ENCODE data around the gene RBM5. TPM values are rescaled to one million over a fixed set of nuclear protein-coding genes. Genes with fewer than 3 reads are reported as not detected.

RBM5 gene
- total RNA-seq, 1 experiment from 2014 or later: 89.1 TPM

- CTCF ChIA-PET: interaction anchor here (1.1 to 2.9 kb wide), 6 partner anchors 9 to 140 kb away, joined by 3 to 13 read pairs (median 4); partner anchors contain the start of gene GNAT1
- BruUV-seq (replicated peaks): TSS peak; percentile 8
- peaks cover 35 to 40% of the 10 kb centered on the region in 2 experiments for H3K36me3 ChIP-seq (ENCODE audit: control insufficient read depth in 1 of 2, insufficient read depth in 2 of 2, low read length in 2 of 2)
These were observed 31.8 kb downstream of the RBM5 start for GRCh38 chr3:50120364-50121071.

GRCh38 chr3:50121072-50122032 lies 32.6 kb downstream of the RBM5 start:
- RAD21 ChIA-PET (ENCODE audit: low non-redundant PET in 1 of 2, low total read pairs in 2 of 2, uncharacterized antibody in 2 of 2, unreplicated experiment in 2 of 2): no interaction called here
- Histone ChIP-seq H4K20me1 (ENCODE audit: insufficient read depth) (no peaks in the 10 kb centered on the region), H3K9ac (ENCODE audit: low read length) (no peak overlapping the region), H3K9me3 (ENCODE audit: control insufficient read depth in 1 of 2, insufficient read depth in 1 of 2, low read depth in 1 of 2, low read length in 2 of 2) (no peaks in the 10 kb centered on the region), H2AFZ (ENCODE audit: low read depth, low read length, poor library complexity, severe bottlenecking) (no peak overlapping the region), H3K79me2 (ENCODE audit: insufficient read depth, low read length) (no peaks in the 10 kb centered on the region), H3K9me2 (ENCODE audit: insufficient read depth) (no peaks in the 10 kb centered on the region), H3K4me3 (replicated peaks in 1 of 2; ENCODE audit: low read depth in 1 of 2, low read length in 2 of 2) (no peak overlapping the region), H3K27ac (ENCODE audit: low read depth, low read length) (no peak overlapping the region), H3K4me2 (ENCODE audit: low read length) (no peak overlapping the region), H3K27me3 (ENCODE audit: insufficient read depth, low read length) (no peaks in the 10 kb centered on the region), H3K4me1 (ENCODE audit: control insufficient read depth in 1 of 2, insufficient read depth in 2 of 2, low read length in 2 of 2) (no peaks in the 10 kb centered on the region), H3K36me3 (ENCODE audit: control insufficient read depth in 1 of 2, insufficient read depth in 2 of 2, low read length in 2 of 2) (peaks cover 30 to 31% of the 10 kb centered on the region in 2 experiments)
- TF ChIP-seq, protein P1, sequence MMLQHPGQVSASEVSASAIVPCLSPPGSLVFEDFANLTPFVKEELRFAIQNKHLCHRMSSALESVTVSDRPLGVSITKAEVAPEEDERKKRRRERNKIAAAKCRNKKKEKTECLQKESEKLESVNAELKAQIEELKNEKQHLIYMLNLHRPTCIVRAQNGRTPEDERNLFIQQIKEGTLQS (IDR thresholded peaks at IDR 0.05): no peak
- TF ChIP-seq POLR2AphosphoS5 (IDR thresholded peaks at IDR 0.05; ENCODE audit: low read depth, low read length) (no peak; the same call in 1 of the 2 replicates), RAD21 (IDR thresholded peaks at IDR 0.05; ENCODE audit: low read depth) (peak; percentile 91), ELF1 (IDR thresholded peaks at IDR 0.05; ENCODE audit: borderline replicate concordance, low read depth) (no peak), SP1 (IDR thresholded peaks at IDR 0.05; ENCODE audit: low read depth) (no peak), EGR1 (IDR thresholded peaks at IDR 0.05; ENCODE audit: low read depth) (no peak), CTCF (IDR thresholded peaks at IDR 0.05 in 2 of 3, conservative IDR thresholded peaks at IDR 0.05 in 1 of 3; ENCODE audit: borderline replicate concordance in 1 of 3, insufficient read depth in 1 of 3, low read depth in 2 of 3, low read length in 2 of 3) (peak; percentile 81 to 84 (median 82))
- CTCF ChIA-PET: interaction anchor here (1.2 to 2.9 kb wide), 3 partner anchors 68 to 105 kb away, joined by 4 to 13 read pairs (median 4); partner anchors contain the start of gene GNAT1
- peak; percentile 94 for ATAC-seq
- no TSS peak for BruUV-seq (replicated peaks)
- intact Hi-C loops (cut with micrococcal nuclease): loop anchor here (1.0 to 5.0 kb wide), 3 partner anchors 68 to 151 kb away; no protein-coding TSS in a partner anchor
- peak; percentile 56 for DNase-seq (ENCODE audit: low read depth, low spot score)
- POLR2A ChIA-PET: no interaction called here

More at GRCh38 chr3:50120364-50121071, 31.8 kb downstream of the RBM5 start:
- intact Hi-C loops (cut with micrococcal nuclease): loop anchor here (1.0 to 5.0 kb wide), 3 partner anchors 69 to 152 kb away; no protein-coding TSS in a partner anchor
- H3K4me3 ChIP-seq (replicated peaks in 1 of 2; ENCODE audit: low read depth in 1 of 2, low read length in 2 of 2): no peak overlapping the region
- POLR2A ChIA-PET: no interaction called here
- no peaks in the 10 kb centered on the region for H3K79me2 ChIP-seq (ENCODE audit: insufficient read depth, low read length)
- no peak overlapping the region for H2AFZ ChIP-seq (ENCODE audit: low read depth, low read length, poor library complexity, severe bottlenecking)
- 0 out of 2 replicates have a peak, but pooled peaks have one; percentile 12 for TF ChIP-seq POLR2AphosphoS5 (IDR thresholded peaks at IDR 0.05; ENCODE audit: low read depth, low read length)
- no peak for TF ChIP-seq MAX (IDR thresholded peaks at IDR 0.05)
- H3K9ac ChIP-seq (ENCODE audit: low read length): no peak overlapping the region
- no peak overlapping the region for H3K4me2 ChIP-seq (ENCODE audit: low read length)
- H3K4me1 ChIP-seq (ENCODE audit: control insufficient read depth in 1 of 2, insufficient read depth in 2 of 2, low read length in 2 of 2): no peaks in the 10 kb centered on the region
- H3K9me3 ChIP-seq (ENCODE audit: control insufficient read depth in 1 of 2, insufficient read depth in 1 of 2, low read depth in 1 of 2, low read length in 2 of 2): no peaks in the 10 kb centered on the region
- DNase-seq (ENCODE audit: low read depth, low spot score) (no peak), ATAC-seq (no peak)
- no peaks in the 10 kb centered on the region for H4K20me1 ChIP-seq (ENCODE audit: insufficient read depth)
- RAD21 ChIA-PET (ENCODE audit: low non-redundant PET in 1 of 2, low total read pairs in 2 of 2, uncharacterized antibody in 2 of 2, unreplicated experiment in 2 of 2): no interaction called here
- H3K27ac ChIP-seq (ENCODE audit: low read depth, low read length): no peak overlapping the region
- H3K9me2 ChIP-seq (ENCODE audit: insufficient read depth): no peaks in the 10 kb centered on the region
- no peaks in the 10 kb centered on the region for H3K27me3 ChIP-seq (ENCODE audit: insufficient read depth, low read length)
